Kidney (tissue), 14 donors: ENCODE measurements around the gene CAT. TPM values are rescaled to one million over a fixed set of nuclear protein-coding genes. Genes with fewer than 3 reads are reported as not detected.

ENCODE experiments used
- DNase-seq, 5 donors: peaks; one replicate each; pipeline ENCODE4 v3.0.0-alpha.2; 2013 to 2020
- FAIRE-seq: peaks from 2 replicates; lab custom pipeline; 2012; peaks lifted over from hg19 to GRCh38; lab: Jason Lieb, UNC
- H3K27ac ChIP-seq, 2 donors: one replicate each; pipeline ENCODE4 v1.7.0; 2013; ENCODE audit warnings: low read depth in 2 of 2, low read length in 2 of 2, inconsistent platforms in 1 of 2
- H3K27me3 ChIP-seq: one replicate; pipeline ENCODE4 v1.7.1; 2013; ENCODE audit warnings: low read length, inconsistent platforms; ENCODE audit not compliant: control insufficient read depth, insufficient read depth
- H3K36me3 ChIP-seq, 3 donors: one replicate each; pipeline versions ENCODE4 v1.7.0 to v1.7.1; 2013; ENCODE audit warnings: low read length in 3 of 3, control low read depth in 1 of 3, inconsistent platforms in 1 of 3; ENCODE audit not compliant: insufficient read depth in 3 of 3, control insufficient read depth in 2 of 3
- H3K4me1 ChIP-seq, 3 donors: one replicate each; pipeline versions ENCODE4 v1.7.0 to v1.7.1; 2013; ENCODE audit warnings: low read length in 3 of 3, inconsistent platforms in 1 of 3, low read depth in 1 of 3; ENCODE audit not compliant: control insufficient read depth in 2 of 3, insufficient read depth in 2 of 3
- H3K4me3 ChIP-seq, 3 donors: one replicate each; pipeline versions ENCODE4 v1.7.0 to v1.8.1; 2013; ENCODE audit warnings: low read length in 3 of 3, control low read depth in 1 of 3, inconsistent platforms in 1 of 3
- H3K9ac ChIP-seq, 3 donors: one replicate each; pipeline versions ENCODE4 v1.7.0 to v1.7.1; 2013; ENCODE audit warnings: low read length in 3 of 3, control low read depth in 1 of 3, inconsistent platforms in 1 of 3
- H3K9me3 ChIP-seq, 3 donors: one replicate each; pipeline versions ENCODE4 v1.7.0 to v1.7.1; 2013; ENCODE audit warnings: low read length in 3 of 3, control low read depth in 1 of 3, inconsistent platforms in 1 of 3; ENCODE audit not compliant: control insufficient read depth in 2 of 3, insufficient read depth in 1 of 3
- CTCF ChIP-seq: IDR thresholded peaks from 3 replicates; pipeline ENCODE4 v1.5.1; 2012; ENCODE audit warnings: mild to moderate bottlenecking, moderate library complexity, borderline replicate concordance; ENCODE audit not compliant: insufficient read depth; ENCODE audit errors: extremely low read depth
- intact Hi-C: fragments of 100-400 bp; cut with DNase I; formaldehyde crosslinking; loops from one replicate; pipeline ENCODE4 v1.11.1; 2022
- polyA plus RNA-seq: library from polyadenylated mRNA; stranded (reverse); fragments of 350-450 nt; fragmentation: Illumina TruSeq; extraction: RNeasy Lipid Tissue Mini Kit (QIAGEN cat#74804); gene quantifications from one replicate; pipeline ENCODE4 v1.2.3, GENCODE V29; 2014; ENCODE audit warnings: low read depth, low replicate concordance; ENCODE audit not compliant: insufficient read depth
- total RNA-seq: library from RNA; stranded (reverse); fragmentation: NEBNext Ultra II Directional; extraction: Animal tissue kit (Norgen Biotek cat#: 25700); gene quantifications from one replicate; pipeline ENCODE4 v1.2.1, GENCODE V29; 2021
- donor health status: control.
- donor health status: control.
- donor health status: control.
- donor health status: control.
- donor health status: control.
- donor health status: DM: yes; HTN: yes; CAD: no.
- donor health status: Normal renal cell carcinoma (clear cell type).

CAT gene
- total and polyA plus RNA-seq, 2 donors from 2014 or later, result 84.4 to 208 TPM

GRCh38 chr11:34395916-34396550, 42.7 kb upstream of the CAT start:
- Histone ChIP-seq H3K27me3 (no peaks in the 10 kb centered on the region), H3K4me1 (no peaks in the 10 kb centered on the region), H3K36me3 (no peaks in the 10 kb centered on the region), H3K9ac (no peak overlapping the region), H3K9me3 (no peaks in the 10 kb centered on the region), H3K4me3 (no peak overlapping the region), H3K27ac (no peak overlapping the region)
- no peak for FAIRE-seq
- no peak for TF ChIP-seq CTCF
- intact Hi-C loops, result no loop called here
- DNase-seq, result no peak

DNA sequence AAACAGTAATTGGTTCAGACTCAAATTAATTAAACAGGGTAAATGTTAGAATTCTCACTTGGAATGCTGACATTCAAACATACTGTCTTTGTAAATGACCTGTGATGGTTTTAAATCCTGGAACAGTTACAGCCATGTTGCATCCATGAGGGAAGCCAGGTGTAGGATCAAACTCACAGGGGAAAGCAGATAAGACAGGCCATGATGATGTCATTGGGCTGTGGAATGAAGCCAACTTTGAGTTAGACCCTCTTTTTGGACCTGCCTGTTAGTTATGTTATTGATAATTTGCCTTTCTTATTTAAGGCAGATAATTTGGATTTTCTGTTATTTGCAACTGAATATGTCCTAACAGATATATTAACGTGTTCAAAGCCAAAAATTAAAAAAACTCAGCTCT, 41.6 kb upstream of the CAT start:
- no peak for FAIRE-seq
- intact Hi-C loops, result no loop called here
- Histone ChIP-seq H3K4me1 (no peaks in the 10 kb centered on the region), H3K36me3 (no peaks in the 10 kb centered on the region), H3K4me3 (no peak overlapping the region), H3K27ac (no peak overlapping the region), H3K9me3 (no peaks in the 10 kb centered on the region), H3K9ac (no peak overlapping the region), H3K27me3 (no peaks in the 10 kb centered on the region)
- DNase-seq, result no peak
- TF ChIP-seq CTCF, result no peak

GRCh38 chr11:34397811-34398210, 40.9 kb upstream of the CAT start:
- no peak overlapping the region for H3K27ac ChIP-seq
- no peak for DNase-seq
- H3K9ac ChIP-seq, result no peak overlapping the region
- no peak overlapping the region for H3K4me3 ChIP-seq
- H3K9me3 ChIP-seq, result no peaks in the 10 kb centered on the region
- no peaks in the 10 kb centered on the region for H3K27me3 ChIP-seq
- no peaks in the 10 kb centered on the region for H3K4me1 ChIP-seq
- intact Hi-C loops, result no loop called here
- no peaks in the 10 kb centered on the region for H3K36me3 ChIP-seq
- no peak for TF ChIP-seq CTCF
- FAIRE-seq, result no peak

DNA sequence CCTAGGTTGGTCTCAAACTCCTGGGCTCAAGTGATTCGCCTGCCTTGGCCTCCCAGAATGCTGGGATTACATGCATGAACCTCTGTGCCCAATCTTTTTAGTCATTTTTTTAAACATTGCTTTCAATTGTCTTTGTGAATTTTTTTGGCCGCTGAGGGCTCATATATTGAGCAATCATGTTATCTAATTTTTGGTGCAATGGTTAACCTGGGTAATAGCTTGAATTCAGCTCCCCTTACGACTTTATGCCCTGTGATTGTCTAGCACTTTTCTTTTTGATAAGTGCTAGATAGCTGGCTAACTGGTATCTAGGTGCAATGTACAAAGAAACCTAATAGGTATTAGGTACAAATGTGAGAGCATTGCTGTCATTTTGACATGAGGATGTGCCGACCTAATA, 35.3 kb upstream of the CAT start:
- H3K36me3 ChIP-seq, result no peaks in the 10 kb centered on the region
- no peak overlapping the region for H3K27ac ChIP-seq
- H3K9me3 ChIP-seq, result no peaks in the 10 kb centered on the region
- H3K4me1 ChIP-seq, result no peaks in the 10 kb centered on the region
- intact Hi-C loops, result no loop called here
- H3K27me3 ChIP-seq, result no peaks in the 10 kb centered on the region
- no peak for TF ChIP-seq CTCF
- DNase-seq (no peak), FAIRE-seq (no peak)
- no peak overlapping the region for H3K4me3 ChIP-seq
- no peak overlapping the region for H3K9ac ChIP-seq
